ENCODE results near the gene CDC42BPB. TPM values are rescaled to one million over a fixed set of nuclear protein-coding genes. Genes with fewer than 3 reads are reported as not detected.

The CDC42BPB gene
- total RNA-seq, 1 donor: 118 TPM

DNA sequence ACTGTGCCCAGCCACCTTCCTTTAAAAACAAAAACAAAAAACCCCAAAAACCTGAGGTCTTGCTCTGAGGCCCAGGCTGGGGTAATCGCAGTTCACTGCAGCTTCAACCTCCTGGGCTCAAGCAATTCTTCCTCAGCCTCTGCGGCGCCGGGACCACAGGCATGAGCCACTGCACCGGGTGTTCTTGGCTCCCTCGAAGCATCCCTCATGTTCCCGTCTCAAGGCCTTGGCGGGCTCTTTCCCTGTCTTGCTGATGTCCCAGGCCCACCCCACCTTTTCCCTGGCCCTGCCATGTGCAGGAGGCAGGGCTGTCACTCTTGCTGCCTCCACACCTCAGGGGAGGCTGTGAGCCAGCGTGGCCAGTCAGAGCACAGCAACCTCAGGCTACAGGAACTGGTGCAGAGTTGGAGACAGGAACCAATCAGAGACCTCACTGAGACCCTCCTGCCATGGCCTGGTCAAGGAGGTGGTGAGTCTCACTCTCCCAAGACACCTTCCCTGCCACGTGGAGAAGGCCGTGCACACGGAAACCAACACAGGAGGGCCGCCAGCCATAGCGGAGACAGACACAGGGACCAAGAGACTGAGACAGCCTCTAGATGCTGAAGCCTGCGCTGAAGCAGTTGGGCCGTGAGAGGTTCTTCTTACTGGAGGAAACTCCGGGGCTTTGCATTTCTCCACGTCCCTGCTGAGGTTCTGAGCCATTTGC is 140.8 kb downstream of the CDC42BPB start:
- Histone ChIP-seq H3K4me3 (ENCODE audit: insufficient read depth, low read length) (no peak overlapping the region), H3K4me2 (ENCODE audit: insufficient read depth, low read length) (no peak overlapping the region), H4K20me1 (ENCODE audit: insufficient read depth, low read length) (peaks cover 4% of the 10 kb centered on the region), H3K9me3 (ENCODE audit: low read depth, low read length) (peaks cover 2% of the 10 kb centered on the region), H3K79me2 (ENCODE audit: insufficient read depth, low read length) (no peaks in the 10 kb centered on the region), H3K27me3 (ENCODE audit: insufficient read depth, low read length) (no peaks in the 10 kb centered on the region), H3K4me1 (ENCODE audit: insufficient read depth, low read length) (no peaks in the 10 kb centered on the region), H3K27ac (ENCODE audit: low read depth, low read length) (no peak overlapping the region), H2AFZ (ENCODE audit: low read length) (no peak overlapping the region), H3K36me3 (ENCODE audit: insufficient read depth, low read length) (no peaks in the 10 kb centered on the region)
- DNase-seq (ENCODE audit: insufficient read length, low spot score, missing footprints): peak; percentile 77
- TF ChIP-seq, protein P1, sequence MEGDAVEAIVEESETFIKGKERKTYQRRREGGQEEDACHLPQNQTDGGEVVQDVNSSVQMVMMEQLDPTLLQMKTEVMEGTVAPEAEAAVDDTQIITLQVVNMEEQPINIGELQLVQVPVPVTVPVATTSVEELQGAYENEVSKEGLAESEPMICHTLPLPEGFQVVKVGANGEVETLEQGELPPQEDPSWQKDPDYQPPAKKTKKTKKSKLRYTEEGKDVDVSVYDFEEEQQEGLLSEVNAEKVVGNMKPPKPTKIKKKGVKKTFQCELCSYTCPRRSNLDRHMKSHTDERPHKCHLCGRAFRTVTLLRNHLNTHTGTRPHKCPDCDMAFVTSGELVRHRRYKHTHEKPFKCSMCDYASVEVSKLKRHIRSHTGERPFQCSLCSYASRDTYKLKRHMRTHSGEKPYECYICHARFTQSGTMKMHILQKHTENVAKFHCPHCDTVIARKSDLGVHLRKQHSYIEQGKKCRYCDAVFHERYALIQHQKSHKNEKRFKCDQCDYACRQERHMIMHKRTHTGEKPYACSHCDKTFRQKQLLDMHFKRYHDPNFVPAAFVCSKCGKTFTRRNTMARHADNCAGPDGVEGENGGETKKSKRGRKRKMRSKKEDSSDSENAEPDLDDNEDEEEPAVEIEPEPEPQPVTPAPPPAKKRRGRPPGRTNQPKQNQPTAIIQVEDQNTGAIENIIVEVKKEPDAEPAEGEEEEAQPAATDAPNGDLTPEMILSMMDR (IDR thresholded peaks at IDR 0.05; ENCODE audit: extremely low read depth, low read depth, low read length): no peak

DNA sequence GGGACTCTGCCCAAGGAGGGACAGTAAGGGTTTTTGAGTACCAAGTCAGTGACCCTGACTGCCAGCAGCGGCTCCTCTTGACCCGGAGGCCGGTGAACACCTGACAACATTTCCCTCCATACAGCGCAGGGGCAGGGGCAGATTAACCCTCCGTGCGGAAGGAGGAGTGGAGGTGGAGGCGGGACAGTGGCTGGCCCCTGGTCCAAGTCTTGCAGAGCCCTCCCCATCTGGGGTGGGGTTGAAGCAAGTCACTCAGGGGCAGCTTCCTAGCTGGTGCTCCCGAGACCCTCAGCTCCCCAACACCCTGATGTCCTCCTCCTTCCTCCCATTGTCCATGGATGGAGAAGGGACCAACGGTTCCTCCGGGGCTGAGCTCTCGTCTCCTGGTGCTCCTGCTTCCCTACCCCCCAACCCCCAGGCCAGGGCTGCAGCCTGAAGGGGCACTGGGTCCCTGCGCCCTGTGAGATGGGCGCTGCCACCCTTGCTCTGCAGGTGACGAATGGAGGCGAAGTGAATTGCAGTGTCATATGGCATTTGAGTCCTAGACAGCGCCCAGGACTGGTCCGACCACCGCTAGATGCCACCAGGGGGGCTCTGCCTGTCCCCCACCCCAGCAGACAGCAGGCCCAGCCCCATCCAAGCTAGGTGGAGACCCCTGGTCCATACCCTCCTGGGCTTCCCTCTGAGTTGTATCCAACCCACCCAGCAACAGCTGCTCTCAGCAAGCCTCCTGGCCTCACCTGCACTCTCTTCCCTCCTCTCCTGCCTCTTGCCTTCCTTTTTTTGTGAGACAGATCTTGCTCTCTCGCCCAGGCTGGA is 141.8 kb downstream of the CDC42BPB start:
- H3K4me3 ChIP-seq (ENCODE audit: insufficient read depth, low read length): no peak overlapping the region
- H3K79me2 ChIP-seq (ENCODE audit: insufficient read depth, low read length): no peaks in the 10 kb centered on the region
- H2AFZ ChIP-seq (ENCODE audit: low read length): no peak overlapping the region
- H3K4me2 ChIP-seq (ENCODE audit: insufficient read depth, low read length): no peak overlapping the region
- no peaks in the 10 kb centered on the region for H3K27me3 ChIP-seq (ENCODE audit: insufficient read depth, low read length)
- peaks cover 4% of the 10 kb centered on the region for H4K20me1 ChIP-seq (ENCODE audit: insufficient read depth, low read length)
- DNase-seq (ENCODE audit: insufficient read length, low spot score, missing footprints): peak; percentile 86
- H3K4me1 ChIP-seq (ENCODE audit: insufficient read depth, low read length): no peaks in the 10 kb centered on the region
- H3K36me3 ChIP-seq (ENCODE audit: insufficient read depth, low read length): no peaks in the 10 kb centered on the region
- TF ChIP-seq, protein P1 (IDR thresholded peaks at IDR 0.05; ENCODE audit: extremely low read depth, low read depth, low read length): no peak
- no peak overlapping the region for H3K27ac ChIP-seq (ENCODE audit: low read depth, low read length)
- no peaks in the 10 kb centered on the region for H3K9me3 ChIP-seq (ENCODE audit: low read depth, low read length)

DNA sequence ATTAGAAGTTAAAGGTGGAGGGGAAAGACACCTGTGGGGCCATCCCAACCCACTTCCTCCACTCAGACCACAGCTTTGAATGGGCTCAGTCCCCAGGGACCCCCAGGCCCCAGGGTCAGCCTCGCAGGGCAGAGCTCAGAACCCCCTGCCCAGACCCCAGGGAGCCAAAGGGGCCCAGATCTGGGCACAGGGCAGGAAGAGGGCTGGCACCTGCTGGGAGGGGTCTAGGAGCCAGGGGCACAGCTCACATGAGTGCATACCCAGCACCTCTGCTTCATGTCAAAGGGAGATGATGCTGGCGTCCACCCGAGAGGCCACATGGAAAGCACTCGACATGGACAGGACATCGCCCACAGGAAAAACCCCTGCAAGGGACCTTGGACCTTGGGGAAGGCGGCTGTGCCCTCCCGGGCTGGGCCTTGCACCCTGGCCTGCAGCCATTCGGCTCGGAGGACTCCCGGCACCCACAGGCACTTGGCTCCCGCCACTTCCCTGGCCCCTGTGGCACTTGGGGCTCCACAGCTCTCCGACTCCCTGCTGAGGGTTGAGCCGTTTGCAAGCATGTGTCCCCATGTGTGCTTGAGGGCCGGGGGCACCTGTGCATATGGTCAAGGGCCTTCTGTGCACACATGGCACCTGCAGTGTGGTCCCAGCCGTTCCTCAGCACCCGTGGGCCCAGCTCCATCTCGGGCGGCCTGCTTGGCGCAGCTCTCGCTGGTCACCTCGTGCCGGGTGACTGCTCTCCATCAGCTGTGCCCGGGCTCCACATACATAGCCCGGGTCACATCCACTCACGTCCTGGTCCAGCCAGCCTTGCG is 142.7 kb downstream of the CDC42BPB start:
- no peak overlapping the region for H3K4me2 ChIP-seq (ENCODE audit: insufficient read depth, low read length)
- DNase-seq (ENCODE audit: insufficient read length, low spot score, missing footprints): peak; percentile 87

More for the DNA sequence above, 142.7 kb downstream of the CDC42BPB start:
- TF ChIP-seq, protein P1 (IDR thresholded peaks at IDR 0.05; ENCODE audit: extremely low read depth, low read depth, low read length): no peak
- no peaks in the 10 kb centered on the region for H3K36me3 ChIP-seq (ENCODE audit: insufficient read depth, low read length)
- H3K79me2 ChIP-seq (ENCODE audit: insufficient read depth, low read length): no peaks in the 10 kb centered on the region
- H3K27ac ChIP-seq (ENCODE audit: low read depth, low read length): no peak overlapping the region
- H3K9me3 ChIP-seq (ENCODE audit: low read depth, low read length): no peaks in the 10 kb centered on the region
- no peaks in the 10 kb centered on the region for H3K27me3 ChIP-seq (ENCODE audit: insufficient read depth, low read length)
- H2AFZ ChIP-seq (ENCODE audit: low read length): no peak overlapping the region
- no peak overlapping the region for H3K4me3 ChIP-seq (ENCODE audit: insufficient read depth, low read length)
- H4K20me1 ChIP-seq (ENCODE audit: insufficient read depth, low read length): peaks cover 4% of the 10 kb centered on the region
- H3K4me1 ChIP-seq (ENCODE audit: insufficient read depth, low read length): no peaks in the 10 kb centered on the region
